Kidney epithelial cell (primary cell): ENCODE data around the gene PKNOX2. TPM values are rescaled to one million over a fixed set of nuclear protein-coding genes. Genes with fewer than 3 reads are reported as not detected.

Experiments
- DNase-seq: peaks from one replicate; pipeline ENCODE4 v3.0.0-alpha.2; 2010; ENCODE audit warnings: low read depth
- H3K27me3 ChIP-seq: 2 replicates; pipeline ENCODE4 v1.6.0; 2011; ENCODE audit warnings: low read length; ENCODE audit not compliant: control insufficient read depth, insufficient read depth
- H3K36me3 ChIP-seq: 2 replicates; pipeline ENCODE4 v1.5.1; 2011; ENCODE audit warnings: low read length; ENCODE audit not compliant: control insufficient read depth, insufficient read depth
- H3K4me3 ChIP-seq: 2 replicates; pipeline ENCODE4 v1.5.1; 2011; ENCODE audit warnings: low read depth, mild to moderate bottlenecking, control low read depth, low read length
- total RNA-seq: library from RNA; depleted of rRNA; stranded (reverse); fragments of >200 nt; gene quantifications from 2 replicates; pipeline ENCODE4 v1.2.3, GENCODE V29; 2015
- TF ChIP-seq, protein P1 (sequence below): IDR thresholded peaks from 2 replicates; pipeline ENCODE4 v1.5.1; 2011; ENCODE audit warnings: mild to moderate bottlenecking, moderate library complexity, low read length, control low read depth, inconsistent platforms; ENCODE audit not compliant: insufficient read depth, poor library complexity, severe bottlenecking

Gene PKNOX2
- total RNA-seq, 1 donor from 2014 or later, result 0.42 TPM

DNA sequence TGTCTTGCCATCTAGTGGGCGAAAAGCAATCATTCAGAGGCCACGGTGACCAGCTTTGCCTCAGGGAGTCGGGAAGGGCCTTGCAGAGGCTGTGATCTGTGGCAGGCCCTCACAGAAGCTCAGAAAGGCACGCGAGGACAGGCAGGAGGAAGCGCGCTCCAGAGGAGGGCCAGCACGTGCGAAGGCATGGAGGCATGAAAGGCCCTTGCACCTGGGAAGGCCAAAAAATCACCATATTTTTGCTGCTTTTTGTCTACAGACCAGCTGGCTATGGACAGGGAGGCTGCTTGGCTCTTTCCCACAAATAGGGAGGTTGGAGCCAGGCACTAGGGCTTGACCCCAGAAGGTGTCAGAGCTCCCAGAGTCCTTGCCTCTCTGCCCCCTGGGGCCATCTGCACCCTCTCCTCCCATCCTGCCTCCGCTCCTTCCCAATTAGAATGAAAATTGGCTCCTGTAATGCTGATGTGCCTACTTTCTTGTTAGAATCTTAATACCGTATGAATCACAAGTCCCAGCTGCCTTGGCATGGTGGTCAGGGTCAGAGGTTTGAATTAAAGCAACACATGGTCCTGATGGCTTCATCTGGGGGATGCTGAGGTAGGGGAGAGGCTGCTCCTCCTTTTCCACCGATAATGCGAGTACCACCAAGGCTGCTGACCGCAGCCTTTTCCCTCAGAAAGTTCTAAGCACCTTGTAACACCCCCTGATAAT is 262.4 kb downstream of the PKNOX2 start:
- TF ChIP-seq, protein P1, sequence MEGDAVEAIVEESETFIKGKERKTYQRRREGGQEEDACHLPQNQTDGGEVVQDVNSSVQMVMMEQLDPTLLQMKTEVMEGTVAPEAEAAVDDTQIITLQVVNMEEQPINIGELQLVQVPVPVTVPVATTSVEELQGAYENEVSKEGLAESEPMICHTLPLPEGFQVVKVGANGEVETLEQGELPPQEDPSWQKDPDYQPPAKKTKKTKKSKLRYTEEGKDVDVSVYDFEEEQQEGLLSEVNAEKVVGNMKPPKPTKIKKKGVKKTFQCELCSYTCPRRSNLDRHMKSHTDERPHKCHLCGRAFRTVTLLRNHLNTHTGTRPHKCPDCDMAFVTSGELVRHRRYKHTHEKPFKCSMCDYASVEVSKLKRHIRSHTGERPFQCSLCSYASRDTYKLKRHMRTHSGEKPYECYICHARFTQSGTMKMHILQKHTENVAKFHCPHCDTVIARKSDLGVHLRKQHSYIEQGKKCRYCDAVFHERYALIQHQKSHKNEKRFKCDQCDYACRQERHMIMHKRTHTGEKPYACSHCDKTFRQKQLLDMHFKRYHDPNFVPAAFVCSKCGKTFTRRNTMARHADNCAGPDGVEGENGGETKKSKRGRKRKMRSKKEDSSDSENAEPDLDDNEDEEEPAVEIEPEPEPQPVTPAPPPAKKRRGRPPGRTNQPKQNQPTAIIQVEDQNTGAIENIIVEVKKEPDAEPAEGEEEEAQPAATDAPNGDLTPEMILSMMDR, result no peak
- H3K36me3 ChIP-seq, result no peaks in the 10 kb centered on the region
- no peak overlapping the region for H3K4me3 ChIP-seq
- no peak for DNase-seq
- H3K27me3 ChIP-seq, result peaks cover 8% of the 10 kb centered on the region

GRCh38 chr11:125428486-125429173 is 264.1 kb downstream of the PKNOX2 start:
- Histone ChIP-seq H3K27me3 (peaks cover 8% of the 10 kb centered on the region), H3K4me3 (no peak overlapping the region), H3K36me3 (no peaks in the 10 kb centered on the region)
- DNase-seq, result no peak
- TF ChIP-seq, protein P1, result no peak

- H3K27me3 ChIP-seq, result peaks cover 8% of the 10 kb centered on the region
- TF ChIP-seq, protein P1, result peak; percentile 87
- DNase-seq, result no peak
Observed at GRCh38 chr11:125429174-125429707, 264.7 kb downstream of the PKNOX2 start.

DNA sequence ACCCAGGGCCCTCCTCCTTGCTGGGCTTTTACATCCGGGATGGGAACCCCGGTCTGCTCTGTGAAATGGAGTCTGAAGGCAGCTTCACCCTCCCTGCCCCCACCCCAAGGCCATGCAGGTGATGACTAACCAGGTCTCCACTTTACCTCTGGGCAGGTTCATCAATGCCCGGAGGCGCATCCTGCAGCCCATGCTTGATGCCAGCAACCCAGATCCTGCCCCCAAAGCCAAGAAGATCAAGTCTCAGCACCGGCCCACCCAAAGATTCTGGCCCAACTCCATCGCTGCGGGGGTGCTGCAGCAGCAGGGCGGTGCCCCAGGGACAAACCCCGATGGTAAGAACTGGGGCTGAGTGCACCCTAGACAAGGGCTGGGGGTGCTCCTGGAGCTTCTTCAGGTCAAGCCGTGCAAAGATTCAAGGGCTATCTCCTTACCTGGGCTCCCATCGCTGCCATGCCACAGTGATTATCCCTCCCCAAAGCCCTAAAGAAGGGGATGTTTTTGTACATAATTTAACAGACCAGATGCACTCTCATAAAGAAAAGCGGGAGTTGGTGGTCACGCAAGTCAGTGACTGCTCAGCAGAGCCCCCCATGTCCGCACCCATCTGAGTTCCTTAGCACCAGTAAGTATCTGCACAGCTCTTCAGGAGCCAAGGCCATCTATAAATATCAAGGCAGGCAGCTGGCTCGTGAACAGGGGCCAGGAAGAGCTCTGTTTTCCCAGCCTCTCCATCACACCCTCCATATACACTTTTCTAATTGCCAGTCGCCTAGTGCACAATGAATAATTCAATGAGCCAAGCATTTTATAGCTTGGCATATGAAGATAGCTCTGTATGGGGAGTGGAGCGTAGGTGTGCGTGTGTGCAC is 265.5 kb downstream of the PKNOX2 start:
- H3K36me3 ChIP-seq, result no peaks in the 10 kb centered on the region
- no peak for DNase-seq
- peaks cover 6% of the 10 kb centered on the region for H3K27me3 ChIP-seq
- TF ChIP-seq, protein P1, result no peak
- no peak overlapping the region for H3K4me3 ChIP-seq

More at GRCh38 chr11:125429174-125429707, 264.7 kb downstream of the PKNOX2 start:
- no peaks in the 10 kb centered on the region for H3K36me3 ChIP-seq
- H3K4me3 ChIP-seq, result no peak overlapping the region

DNA sequence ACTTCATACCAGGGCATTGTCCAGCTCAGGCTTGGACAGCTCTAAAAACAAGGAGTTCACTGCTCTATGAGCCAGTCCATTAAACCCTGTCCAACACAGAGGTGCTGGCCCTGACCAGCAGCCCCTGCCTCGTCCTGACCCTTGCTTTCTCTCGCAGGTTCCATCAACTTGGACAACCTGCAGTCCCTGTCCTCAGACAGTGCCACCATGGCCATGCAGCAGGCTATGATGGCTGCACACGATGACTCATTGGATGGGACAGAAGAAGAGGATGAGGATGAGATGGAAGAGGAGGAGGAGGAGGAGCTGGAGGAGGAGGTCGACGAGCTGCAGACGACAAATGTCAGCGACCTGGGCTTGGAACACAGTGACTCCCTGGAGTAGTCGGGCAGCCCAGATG is 266.5 kb downstream of the PKNOX2 start:
- TF ChIP-seq, protein P1, result no peak
- no peaks in the 10 kb centered on the region for H3K36me3 ChIP-seq
- H3K27me3 ChIP-seq, result peaks cover 4% of the 10 kb centered on the region
- H3K4me3 ChIP-seq, result no peak overlapping the region
- DNase-seq, result no peak
